GM18498 (cell line): Measurements from ENCODE around the gene TSACC.
"Not testable (repeated sequence)": the region's sequence is repeated elsewhere in the genome, so short reads cannot be mapped to it uniquely, and the experiment has no call there.

Source experiments
- ATAC-seq: cut with Tn5 transposase; IDR thresholded peaks from one replicate; pipeline ENCODE4 v1.9.1; 2021; ENCODE audit warnings: mild to moderate bottlenecking, moderate library complexity; ENCODE audit not compliant: unreplicated experiment

The TSACC gene

GRCh38 chr1:156346035-156346434 is 7.7 kb downstream of the TSACC start:
- not testable (repeated sequence) for ATAC-seq

DNA sequence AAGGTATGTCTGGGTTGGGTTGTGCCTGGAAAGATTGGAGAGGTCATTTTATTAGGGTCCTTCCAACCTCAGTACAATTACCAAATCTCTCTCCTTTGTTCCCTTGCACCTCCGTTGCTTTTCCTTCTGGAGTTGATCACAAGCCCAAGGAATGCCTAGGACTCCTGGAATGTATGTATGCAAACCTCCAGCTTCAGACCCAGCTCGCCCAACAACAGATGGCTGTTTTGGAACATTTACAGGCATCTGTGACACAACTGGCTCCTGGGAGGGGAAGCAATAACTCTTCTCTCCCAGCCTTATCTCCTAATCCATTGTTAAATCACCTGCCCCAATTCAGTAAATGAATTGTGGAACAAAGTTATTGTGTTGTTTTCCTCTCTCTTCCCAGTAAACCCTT is 8.3 kb downstream of the TSACC start:
- ATAC-seq, result no peak

DNA sequence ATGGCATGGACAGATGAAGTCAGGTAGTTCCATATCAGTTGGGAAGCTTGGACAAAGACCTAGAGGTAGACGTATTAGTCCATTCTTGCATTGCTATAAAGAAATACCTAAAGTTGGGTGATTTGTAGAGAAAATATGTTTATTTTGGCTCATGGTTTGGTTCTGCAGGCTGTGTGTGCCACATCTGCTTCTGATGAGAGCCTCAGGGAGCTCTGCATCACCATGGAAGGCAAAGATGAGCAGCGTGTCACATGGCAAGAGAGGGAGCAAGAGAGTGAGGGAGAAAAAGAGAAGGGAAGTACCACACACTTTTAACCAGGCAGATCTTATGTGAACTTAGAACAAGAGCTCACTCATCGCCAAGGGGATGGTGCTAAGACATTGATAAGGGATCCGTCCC is 9.0 kb downstream of the TSACC start:
- no peak for ATAC-seq

GRCh38 chr1:156352481-156352880 is 14.2 kb downstream of the TSACC start:
- not testable (repeated sequence) for ATAC-seq

DNA sequence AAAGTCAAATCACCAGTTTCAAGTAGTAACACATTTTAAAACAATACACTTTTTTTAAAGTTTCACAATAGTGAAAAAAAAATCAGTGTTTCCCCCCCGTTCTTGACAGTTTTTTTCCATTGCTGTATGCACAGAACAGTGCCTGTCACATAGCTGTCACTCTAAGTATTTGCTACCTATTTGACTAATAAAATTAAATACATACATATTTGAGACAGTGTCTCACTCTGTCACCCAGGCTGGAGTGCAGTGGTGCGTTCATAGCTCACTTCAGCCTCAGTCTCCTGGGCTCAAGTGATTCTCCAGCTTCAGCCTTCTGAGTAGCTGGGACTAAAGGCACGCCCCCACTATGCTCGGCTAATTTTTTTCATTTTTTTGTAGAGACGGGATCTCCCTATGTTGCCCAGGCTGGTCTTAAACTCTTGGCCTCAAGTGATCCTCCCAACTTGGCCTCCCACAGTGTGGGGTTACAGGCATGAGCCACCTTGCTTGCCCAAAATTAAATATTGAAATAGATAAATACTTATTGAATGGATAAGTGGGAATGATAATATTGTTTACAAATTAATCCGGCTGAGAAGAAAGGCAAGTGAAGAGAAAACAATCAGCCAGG is 18.0 kb downstream of the TSACC start:
- ATAC-seq, result no peak

GRCh38 chr1:156356875-156357534 is 18.7 kb downstream of the TSACC start:
- ATAC-seq, result no peak

GRCh38 chr1:156357977-156358376 is 19.7 kb downstream of the TSACC start:
- no peak for ATAC-seq

GRCh38 chr1:156358641-156359040 is 20.3 kb downstream of the TSACC start:
- no peak for ATAC-seq

- no peak for ATAC-seq
These were observed 20.9 kb downstream of the TSACC start for GRCh38 chr1:156359249-156359648.

- no peak for ATAC-seq
These were observed 21.6 kb downstream of the TSACC start for GRCh38 chr1:156359973-156360372.

GRCh38 chr1:156360534-156360933 is 22.2 kb downstream of the TSACC start:
- no peak for ATAC-seq

DNA sequence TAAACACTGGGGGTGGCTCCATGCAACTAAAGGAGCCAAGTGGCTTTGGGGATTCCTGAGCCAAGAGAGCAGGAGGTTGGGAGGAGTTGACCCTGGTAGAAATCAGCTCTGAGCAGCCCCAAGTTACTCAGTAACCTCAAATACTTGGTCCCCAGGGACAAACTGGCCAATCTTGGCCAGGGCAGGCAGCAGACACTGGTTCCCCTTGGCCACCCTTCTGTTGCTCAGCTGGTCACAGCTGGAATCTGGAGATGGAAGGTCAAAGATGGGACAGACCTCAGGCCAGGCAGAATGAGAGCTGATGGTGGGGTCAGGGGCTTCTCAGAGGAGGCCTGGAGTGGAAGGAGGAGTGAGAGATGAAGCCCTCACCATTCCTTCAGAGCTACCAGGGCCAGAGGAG is 27.4 kb downstream of the TSACC start:
- ATAC-seq, result no peak

- no peak for ATAC-seq
These were observed 28.2 kb downstream of the TSACC start for GRCh38 chr1:156366378-156367166.

DNA sequence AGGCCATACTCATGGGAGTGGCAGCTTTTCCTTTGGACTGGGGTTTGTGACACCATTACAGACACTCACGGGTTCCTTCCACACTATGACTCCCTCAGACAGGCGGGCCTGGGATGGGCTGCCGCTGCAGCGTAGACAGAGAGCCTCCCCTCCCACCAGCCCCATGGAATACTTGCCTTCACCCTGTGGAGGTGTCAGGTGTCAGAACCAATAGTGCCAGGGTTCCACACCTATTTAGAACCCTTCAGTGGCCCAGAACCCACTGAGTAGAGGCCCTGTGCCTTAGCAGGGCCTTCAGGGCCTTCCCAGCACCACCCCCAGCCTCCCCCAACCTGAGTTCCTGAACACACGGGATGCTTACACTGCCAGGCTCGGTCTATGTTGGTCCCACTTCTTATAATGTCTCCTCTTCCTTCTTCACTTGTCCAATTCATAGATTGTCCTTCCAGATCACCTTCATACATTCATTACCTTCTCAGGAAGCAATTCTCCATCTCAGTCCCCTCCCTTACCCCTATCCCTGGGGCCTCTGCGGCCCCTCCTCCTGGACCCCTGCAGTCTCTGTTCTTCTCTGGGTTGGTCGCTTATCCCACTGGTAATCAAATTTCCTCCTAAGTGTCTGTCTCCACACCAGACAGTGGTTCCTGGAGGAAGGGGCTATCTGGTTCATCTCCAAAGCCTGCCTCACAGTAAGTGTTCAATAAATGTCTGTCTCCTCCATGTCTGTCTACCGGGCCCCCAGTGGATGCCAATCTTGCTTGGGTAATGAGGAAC is 29.2 kb downstream of the TSACC start:
- no peak for ATAC-seq

- no peak for ATAC-seq
These were observed 29.9 kb downstream of the TSACC start for GRCh38 chr1:156368157-156368658.

DNA sequence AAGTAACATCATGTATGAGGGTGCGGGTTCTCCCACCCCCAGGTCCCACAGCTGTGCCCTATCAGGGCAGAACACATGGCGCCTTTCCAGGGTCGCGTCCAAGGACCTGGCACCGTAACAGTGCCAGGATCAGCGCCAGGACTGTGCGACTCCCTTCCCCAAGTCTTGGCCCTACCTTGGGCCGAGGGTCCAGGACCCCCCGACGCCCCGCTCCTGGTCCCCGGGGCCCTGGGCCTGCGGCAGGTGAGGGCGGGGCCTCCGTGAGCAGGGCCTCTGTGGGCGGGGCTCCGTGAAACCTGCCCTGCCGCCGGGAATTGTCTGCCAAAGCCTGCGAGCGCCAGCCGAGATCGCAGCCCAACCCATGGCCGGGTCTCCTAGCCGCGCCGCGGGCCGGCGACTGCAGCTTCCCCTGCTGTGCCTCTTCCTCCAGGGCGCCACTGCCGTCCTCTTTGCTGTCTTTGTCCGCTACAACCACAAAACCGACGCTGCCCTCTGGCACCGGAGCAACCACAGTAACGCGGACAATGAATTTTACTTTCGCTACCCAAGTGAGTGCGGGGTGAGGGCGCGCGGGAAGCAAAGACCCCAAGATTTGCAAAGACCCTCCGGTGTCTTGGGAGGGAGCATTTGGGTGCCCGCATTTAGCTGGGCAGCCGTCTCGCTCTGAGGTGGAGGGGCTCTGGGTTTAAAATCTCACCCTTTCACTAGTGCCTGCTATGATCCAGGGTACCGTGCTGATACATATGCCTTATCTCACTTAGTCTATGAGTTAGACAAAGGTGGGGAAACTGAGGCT is 30.8 kb downstream of the TSACC start, which contains the start of gene RHBG:
Gene RHBG, plus strand, starts transcription at position 323 of the 796 bp plus-strand sequence. Its CDS starts 39 bp downstream, at position 362.
- ATAC-seq, result no peak

GRCh38 chr1:156369685-156370286 is 31.5 kb downstream of the TSACC start:
- ATAC-seq, result not testable (repeated sequence)

- no peak for ATAC-seq
These were observed 33.4 kb downstream of the TSACC start for GRCh38 chr1:156371553-156372264.

GRCh38 chr1:156372265-156372586 is 33.9 kb downstream of the TSACC start:
- ATAC-seq, result no peak
